ENCODE results near the gene GSC2. TPM values are rescaled to one million over a fixed set of nuclear protein-coding genes. Genes with fewer than 3 reads are reported as not detected.
A peak's percentile ranks its signal among the peaks of the same experiment; 100 is the strongest.

Gene GSC2
- total RNA-seq, 5 donors from 2014 or later (not counting 1 experiment from before 2014, with no cell fraction given), result not detected

- H3K4me1 ChIP-seq (ENCODE audit: control insufficient read depth in 1 of 2, extremely low read depth in 1 of 2, insufficient read depth in 2 of 2, low read length in 2 of 2), result peaks cover 21 to 55% of the 10 kb centered on the region in 2 experiments
- no peaks in the 10 kb centered on the region for H3K9me3 ChIP-seq
- H3K27me3 ChIP-seq (replicated peaks in 1 of 2; ENCODE audit: control insufficient read depth in 2 of 2, extremely low read depth in 1 of 2, insufficient read depth in 2 of 2, low read length in 1 of 2), result peaks cover 0 to 12% of the 10 kb centered on the region in 2 experiments
- peak overlapping the region; percentile 60 for H3K27ac ChIP-seq (ENCODE audit: low read length)
- Mint-ChIP-seq H3K9me3 (no peaks in the 10 kb centered on the region), H3K36me3 (no peaks in the 10 kb centered on the region), H3K4me3 (peak overlapping the region; percentile 86 to 91 (median 91)), H3K27ac (peak overlapping the region; percentile 81 to 83), H3K4me1 (peaks cover 54 to 60% (median 55%) of the 10 kb centered on the region in 3 donors), H3K27me3 (no peaks in the 10 kb centered on the region)
- ATAC-seq (replicated peaks in 1 of 4) (peak in 3 of 4 experiments; percentile 4 to 38 (median 29)), DNase-seq (peak in 10 of 35 experiments; percentile 9 to 48 (median 22))
- under 1% methylated on average over 46 of the region's 47 CpGs for WGBS (ENCODE audit: insufficient coverage)
- H3K36me3 ChIP-seq (ENCODE audit: control insufficient read depth in 2 of 2, extremely low read depth in 1 of 2, insufficient read depth in 1 of 2, low read length in 1 of 2), result peaks cover 6 to 22% of the 10 kb centered on the region in 2 donors
- POLR2A ChIA-PET, result interaction anchor here in 1 of 2 donors (0.7 kb wide), 2 partner anchors 11 kb away, joined by 3 read pairs; no protein-coding TSS in a partner anchor
- peak overlapping the region; percentile 72 to 90 for H3K4me3 ChIP-seq (ENCODE audit: control insufficient read depth in 1 of 2, extremely low read depth in 1 of 2, low read length in 1 of 2)
- CTCF ChIA-PET, result no interaction called here
Measured at GRCh38 chr22:19121631-19122142, 28.4 kb downstream of the GSC2 start.

- Histone ChIP-seq H3K4me1 (ENCODE audit: control insufficient read depth in 1 of 2, extremely low read depth in 1 of 2, insufficient read depth in 2 of 2, low read length in 2 of 2) (peaks cover 23 to 62% of the 10 kb centered on the region in 2 experiments), H3K27ac (ENCODE audit: low read length) (no peak overlapping the region), H3K36me3 (ENCODE audit: control insufficient read depth in 2 of 2, extremely low read depth in 1 of 2, insufficient read depth in 1 of 2, low read length in 1 of 2) (peaks cover 9 to 22% of the 10 kb centered on the region in 2 donors), H3K27me3 (replicated peaks in 1 of 2; ENCODE audit: control insufficient read depth in 2 of 2, extremely low read depth in 1 of 2, insufficient read depth in 2 of 2, low read length in 1 of 2) (peaks cover 0 to 12% of the 10 kb centered on the region in 2 experiments), H3K4me3 (ENCODE audit: control insufficient read depth in 1 of 2, extremely low read depth in 1 of 2, low read length in 1 of 2) (peak overlapping the region; percentile 72 to 90), H3K9me3 (no peaks in the 10 kb centered on the region)
- H3K4me3 Mint-ChIP-seq, result peak overlapping the region; percentile 86 to 91 (median 91)
- no peak for ATAC-seq (replicated peaks in 1 of 4)
- H3K36me3 Mint-ChIP-seq, result no peaks in the 10 kb centered on the region
- no peaks in the 10 kb centered on the region for H3K9me3 Mint-ChIP-seq
- ChIA-PET CTCF (no interaction called here), POLR2A (interaction anchor here in 1 of 2 donors (0.7 kb wide), 1 partner anchor 10 kb away, joined by 3 read pairs; no protein-coding TSS in a partner anchor)
- peak overlapping the region; percentile 81 to 83 for H3K27ac Mint-ChIP-seq
- 20% methylated on average over 14 of the region's 23 CpGs for WGBS (ENCODE audit: insufficient coverage)
- H3K27me3 Mint-ChIP-seq, result no peaks in the 10 kb centered on the region
- peaks cover 60 to 66% (median 61%) of the 10 kb centered on the region in 3 donors for H3K4me1 Mint-ChIP-seq
- DNase-seq, result peak in 5 of 35 experiments; percentile 16 to 34 (median 22)
Measured at GRCh38 chr22:19120829-19121630, 29.1 kb downstream of the GSC2 start.

- ATAC-seq (replicated peaks in 1 of 4) (no peak), DNase-seq (no peak)
- Histone ChIP-seq H3K27me3 (replicated peaks in 1 of 2; ENCODE audit: control insufficient read depth in 2 of 2, extremely low read depth in 1 of 2, insufficient read depth in 2 of 2, low read length in 1 of 2) (peaks cover 0 to 6% of the 10 kb centered on the region in 2 experiments), H3K4me1 (ENCODE audit: control insufficient read depth in 1 of 2, extremely low read depth in 1 of 2, insufficient read depth in 2 of 2, low read length in 2 of 2) (peaks cover 23 to 72% of the 10 kb centered on the region in 2 experiments), H3K27ac (ENCODE audit: low read length) (no peak overlapping the region), H3K36me3 (ENCODE audit: control insufficient read depth in 2 of 2, extremely low read depth in 1 of 2, insufficient read depth in 1 of 2, low read length in 1 of 2) (peaks cover 10 to 22% of the 10 kb centered on the region in 2 donors), H3K4me3 (ENCODE audit: control insufficient read depth in 1 of 2, extremely low read depth in 1 of 2, low read length in 1 of 2) (no peak overlapping the region), H3K9me3 (no peaks in the 10 kb centered on the region)
- H3K36me3 Mint-ChIP-seq, result peaks cover 1% of the 10 kb centered on the region
- H3K27ac Mint-ChIP-seq, result peak overlapping the region; percentile 41 to 66
- ChIA-PET CTCF (no interaction called here), POLR2A (no interaction called here)
- H3K4me1 Mint-ChIP-seq, result peaks cover 71 to 77% (median 72%) of the 10 kb centered on the region in 3 donors
- H3K27me3 Mint-ChIP-seq, result no peaks in the 10 kb centered on the region
- peak overlapping the region; percentile 86 to 91 (median 91) for H3K4me3 Mint-ChIP-seq
- 86% methylated on average over 4 of the region's 8 CpGs for WGBS (ENCODE audit: insufficient coverage)
- no peaks in the 10 kb centered on the region for H3K9me3 Mint-ChIP-seq
Measured at GRCh38 chr22:19119949-19120348, 30.1 kb downstream of the GSC2 start.

- no peaks in the 10 kb centered on the region for H3K27me3 ChIP-seq (replicated peaks in 1 of 2; ENCODE audit: control insufficient read depth in 2 of 2, extremely low read depth in 1 of 2, insufficient read depth in 2 of 2, low read length in 1 of 2)
- Mint-ChIP-seq H3K36me3 (peaks cover 6% of the 10 kb centered on the region), H3K4me3 (peak overlapping the region; percentile 9 to 86 (median 34)), H3K27ac (peak overlapping the region in 1 of 2 donors; percentile 52), H3K9me3 (no peaks in the 10 kb centered on the region), H3K4me1 (peaks cover 79 to 83% (median 81%) of the 10 kb centered on the region in 3 donors), H3K27me3 (no peaks in the 10 kb centered on the region)
- ATAC-seq (replicated peaks in 1 of 4) (no peak), DNase-seq (peak in 1 of 35 experiments; percentile 27)
- H3K4me1 ChIP-seq (ENCODE audit: control insufficient read depth in 1 of 2, extremely low read depth in 1 of 2, insufficient read depth in 2 of 2, low read length in 2 of 2), result peaks cover 23 to 84% of the 10 kb centered on the region in 2 experiments
- peaks cover 10 to 22% of the 10 kb centered on the region in 2 donors for H3K36me3 ChIP-seq (ENCODE audit: control insufficient read depth in 2 of 2, extremely low read depth in 1 of 2, insufficient read depth in 1 of 2, low read length in 1 of 2)
- H3K9me3 ChIP-seq, result no peaks in the 10 kb centered on the region
- CTCF ChIA-PET, result interaction anchor here in 1 of 2 donors (0.7 to 1.7 kb wide), 4 partner anchors 10 to 327 kb away, joined by 4 to 5 read pairs (median 5); partner anchors contain the start of gene ESS2
- no peak overlapping the region for H3K27ac ChIP-seq (ENCODE audit: low read length)
- POLR2A ChIA-PET, result interaction anchor here in 1 of 2 donors (0.6 kb wide), 1 partner anchor 65 kb away, joined by 4 read pairs; no protein-coding TSS in a partner anchor
- WGBS (ENCODE audit: insufficient coverage), result 46% methylated on average over 3 of the region's 4 CpGs
- H3K4me3 ChIP-seq (ENCODE audit: control insufficient read depth in 1 of 2, extremely low read depth in 1 of 2, low read length in 1 of 2), result peak overlapping the region in 1 of 2 donors; percentile 7
Measured at GRCh38 chr22:19118329-19118880, 31.7 kb downstream of the GSC2 start.

GRCh38 chr22:19117111-19117512, 33.0 kb downstream of the GSC2 start:
- Mint-ChIP-seq H3K36me3 (peaks cover 6% of the 10 kb centered on the region), H3K4me1 (peaks cover 80 to 86% (median 84%) of the 10 kb centered on the region in 3 donors), H3K27ac (peak overlapping the region; percentile 2 to 59), H3K9me3 (no peaks in the 10 kb centered on the region), H3K4me3 (peak overlapping the region; percentile 2 to 86 (median 18)), H3K27me3 (no peaks in the 10 kb centered on the region)
- DNase-seq (no peak), ATAC-seq (replicated peaks in 1 of 4) (no peak)
- Histone ChIP-seq H3K4me3 (ENCODE audit: control insufficient read depth in 1 of 2, extremely low read depth in 1 of 2, low read length in 1 of 2) (no peak overlapping the region), H3K27me3 (replicated peaks in 1 of 2; ENCODE audit: control insufficient read depth in 2 of 2, extremely low read depth in 1 of 2, insufficient read depth in 2 of 2, low read length in 1 of 2) (no peaks in the 10 kb centered on the region), H3K9me3 (no peaks in the 10 kb centered on the region), H3K27ac (ENCODE audit: low read length) (no peak overlapping the region), H3K36me3 (ENCODE audit: control insufficient read depth in 2 of 2, extremely low read depth in 1 of 2, insufficient read depth in 1 of 2, low read length in 1 of 2) (peaks cover 10 to 22% of the 10 kb centered on the region in 2 donors), H3K4me1 (ENCODE audit: control insufficient read depth in 1 of 2, extremely low read depth in 1 of 2, insufficient read depth in 2 of 2, low read length in 2 of 2) (peaks cover 21 to 86% of the 10 kb centered on the region in 2 experiments)
- ChIA-PET CTCF (no interaction called here), POLR2A (no interaction called here)
- WGBS (ENCODE audit: insufficient coverage), result 86% methylated on average over 4 of the region's 9 CpGs

- peaks cover 27 to 89% of the 10 kb centered on the region in 2 experiments for H3K4me1 ChIP-seq (ENCODE audit: control insufficient read depth in 1 of 2, extremely low read depth in 1 of 2, insufficient read depth in 2 of 2, low read length in 2 of 2)
- no peaks in the 10 kb centered on the region for H3K27me3 ChIP-seq (replicated peaks in 1 of 2; ENCODE audit: control insufficient read depth in 2 of 2, extremely low read depth in 1 of 2, insufficient read depth in 2 of 2, low read length in 1 of 2)
- peak overlapping the region; percentile 61 to 81 for H3K27ac Mint-ChIP-seq
- ChIA-PET POLR2A (no interaction called here), CTCF (interaction anchor here in 1 of 2 donors (0.6 to 1.0 kb wide), 3 partner anchors 13 to 1400 kb away, joined by 3 read pairs; no protein-coding TSS in a partner anchor)
- peaks cover 82 to 89% (median 85%) of the 10 kb centered on the region in 3 donors for H3K4me1 Mint-ChIP-seq
- no peaks in the 10 kb centered on the region for H3K9me3 ChIP-seq
- H3K36me3 Mint-ChIP-seq, result peaks cover 6% of the 10 kb centered on the region
- WGBS (ENCODE audit: insufficient coverage), result 92% methylated on average over 3 of the region's 4 CpGs
- DNase-seq (peak in 2 of 35 experiments; percentile 12 to 15), ATAC-seq (replicated peaks in 1 of 4) (peak in 1 of 4 experiments; percentile 53)
- no peak overlapping the region for H3K27ac ChIP-seq (ENCODE audit: low read length)
- H3K4me3 ChIP-seq (ENCODE audit: control insufficient read depth in 1 of 2, extremely low read depth in 1 of 2, low read length in 1 of 2), result no peak overlapping the region
- H3K27me3 Mint-ChIP-seq, result no peaks in the 10 kb centered on the region
- H3K9me3 Mint-ChIP-seq, result no peaks in the 10 kb centered on the region
- H3K4me3 Mint-ChIP-seq, result peak overlapping the region in 1 of 3 donors; percentile 86
- peaks cover 10 to 22% of the 10 kb centered on the region in 2 donors for H3K36me3 ChIP-seq (ENCODE audit: control insufficient read depth in 2 of 2, extremely low read depth in 1 of 2, insufficient read depth in 1 of 2, low read length in 1 of 2)
Measured at GRCh38 chr22:19115628-19116027, 34.5 kb downstream of the GSC2 start.
